ENCODE results near the gene ZWINT. TPM values are rescaled to one million over a fixed set of nuclear protein-coding genes. Genes with fewer than 3 reads are reported as not detected.

The ZWINT gene
- 10 to 100 TPM in 3 of 8 experiments, 1 to 10 TPM in 5; 2.3 to 54.0 (median 4.1) TPM for total RNA-seq

GRCh38 chr10:56360967-56361612 lies at the start of gene ZWINT:
ZWINT (minus strand) TSS chr10:56361259; CDS start chr10:56361236, 23 bp downstream.
- Histone ChIP-seq H3K4me3 (peak within 1 kb of the TSS; percentile 43 to 51 (median 49)), H3K4me1 (replicated peaks in 1 of 2) (peaks cover 0 to 5% of the 10 kb centered on the region in 2 donors), H3K27ac (peak within 1 kb of the TSS in 1 of 2 donors; percentile 6)
- ATAC-seq (replicated peaks in 6 of 8), result peak; percentile 98 to 99 (median 98)
- in situ Hi-C loops (cut with MboI; ENCODE audit: low pct_unique_long_range_greater_than_20kb in 2 of 9, low sequenced_read_pairs in 9 of 9, unreplicated experiment in 9 of 9), result no loop called here
- WGBS, 10 experiments, result 0 to 2% (median 0%) methylated on average over 3 to 27 of the region's 44 CpGs; no CpG with 5 or more reads in 2 of the 10 experiments

- Histone ChIP-seq H3K4me1 (replicated peaks in 1 of 2) (no peaks in the 10 kb centered on the region), H3K4me3 (no peak overlapping the region), H3K27ac (no peak overlapping the region)
- ATAC-seq (replicated peaks in 6 of 8), result no peak
- in situ Hi-C loops (cut with MboI; ENCODE audit: low pct_unique_long_range_greater_than_20kb in 2 of 9, low sequenced_read_pairs in 9 of 9, unreplicated experiment in 9 of 9), result no loop called here
These were observed 22.7 kb upstream of the ZWINT start for GRCh38 chr10:56383806-56384205.

GRCh38 chr10:56370217-56371113 lies 9.4 kb upstream of the ZWINT start:
- in situ Hi-C loops (cut with MboI; ENCODE audit: low pct_unique_long_range_greater_than_20kb in 2 of 9, low sequenced_read_pairs in 9 of 9, unreplicated experiment in 9 of 9), result no loop called here
- Histone ChIP-seq H3K4me3 (no peak overlapping the region), H3K27ac (no peak overlapping the region), H3K4me1 (replicated peaks in 1 of 2) (no peaks in the 10 kb centered on the region)
- ATAC-seq (replicated peaks in 6 of 8), result no peak
- 28 to 100% (median 78%) methylated on average over 1 to 7 of the region's 7 CpGs for WGBS, 10 experiments

- peak overlapping the region; percentile 43 to 51 (median 49) for H3K4me3 ChIP-seq
- in situ Hi-C loops (cut with MboI; ENCODE audit: low pct_unique_long_range_greater_than_20kb in 2 of 9, low sequenced_read_pairs in 9 of 9, unreplicated experiment in 9 of 9), result no loop called here
- ATAC-seq (replicated peaks in 6 of 8), result peak in 1 of 8 experiments; percentile 0
- 0 to 80% (median 0%) methylated on average over 1 to 4 of the region's 6 CpGs; no CpG with 5 or more reads in 1 of the 10 experiments for WGBS, 10 experiments
- H3K4me1 ChIP-seq (replicated peaks in 1 of 2), result peaks cover 0 to 5% of the 10 kb centered on the region in 2 donors
- H3K27ac ChIP-seq, result no peak overlapping the region
These were observed 484 bp downstream of the ZWINT start for GRCh38 chr10:56360583-56360966.

- Histone ChIP-seq H3K4me1 (replicated peaks in 1 of 2) (peaks cover 0 to 5% of the 10 kb centered on the region in 2 donors), H3K27ac (no peak overlapping the region), H3K4me3 (no peak overlapping the region)
- no peak for ATAC-seq (replicated peaks in 6 of 8)
- 83 to 100% (median 91%) methylated on average over 1 to 4 of the region's 4 CpGs; no CpG with 5 or more reads in 6 of the 10 experiments for WGBS, 10 experiments
- in situ Hi-C loops (cut with MboI; ENCODE audit: low pct_unique_long_range_greater_than_20kb in 2 of 9, low sequenced_read_pairs in 9 of 9, unreplicated experiment in 9 of 9), result no loop called here
These were observed 1.2 kb downstream of the ZWINT start for GRCh38 chr10:56359837-56360236.

- Histone ChIP-seq H3K27ac (no peak overlapping the region), H3K4me3 (no peak overlapping the region), H3K4me1 (replicated peaks in 1 of 2) (peaks cover 0 to 5% of the 10 kb centered on the region in 2 donors)
- in situ Hi-C loops (cut with MboI; ENCODE audit: low pct_unique_long_range_greater_than_20kb in 2 of 9, low sequenced_read_pairs in 9 of 9, unreplicated experiment in 9 of 9), result no loop called here
- no peak for ATAC-seq (replicated peaks in 6 of 8)
These were observed 4.0 kb downstream of the ZWINT start for GRCh38 chr10:56357018-56357417.

- Histone ChIP-seq H3K27ac (no peak overlapping the region), H3K4me1 (replicated peaks in 1 of 2) (no peaks in the 10 kb centered on the region), H3K4me3 (no peak overlapping the region)
- WGBS, 10 experiments, result 60 to 100% (median 95%) methylated on average over 1 to 16 of the region's 20 CpGs
- no peak for ATAC-seq (replicated peaks in 6 of 8)
- in situ Hi-C loops (cut with MboI; ENCODE audit: low pct_unique_long_range_greater_than_20kb in 2 of 9, low sequenced_read_pairs in 9 of 9, unreplicated experiment in 9 of 9), result no loop called here
These were observed 9.0 kb downstream of the ZWINT start for GRCh38 chr10:56351909-56352630.

- in situ Hi-C loops (cut with MboI; ENCODE audit: low pct_unique_long_range_greater_than_20kb in 2 of 9, low sequenced_read_pairs in 9 of 9, unreplicated experiment in 9 of 9), result no loop called here
- H3K4me1 ChIP-seq (replicated peaks in 1 of 2), result no peaks in the 10 kb centered on the region
- ATAC-seq (replicated peaks in 6 of 8), result no peak
These were observed 11.4 kb downstream of the ZWINT start for GRCh38 chr10:56349611-56350010.

GRCh38 chr10:56348101-56348500 lies 13.0 kb downstream of the ZWINT start:
- Histone ChIP-seq H3K4me3 (no peak overlapping the region), H3K27ac (no peak overlapping the region), H3K4me1 (replicated peaks in 1 of 2) (no peaks in the 10 kb centered on the region)
- in situ Hi-C loops (cut with MboI; ENCODE audit: low pct_unique_long_range_greater_than_20kb in 2 of 9, low sequenced_read_pairs in 9 of 9, unreplicated experiment in 9 of 9), result no loop called here
- ATAC-seq (replicated peaks in 6 of 8), result no peak
- 62 to 100% (median 87%) methylated on average over 2 to 3 of the region's 3 CpGs; no CpG with 5 or more reads in 2 of the 10 experiments for WGBS, 10 experiments

More at GRCh38 chr10:56349611-56350010, 11.4 kb downstream of the ZWINT start:
- H3K27ac ChIP-seq, result no peak overlapping the region
- H3K4me3 ChIP-seq, result no peak overlapping the region
- WGBS, 10 experiments, result 50 to 100% (median 100%) methylated on average over 1 of the region's 1 CpG; no CpG with 5 or more reads in 2 of the 10 experiments

GRCh38 chr10:56346845-56347415 lies 14.1 kb downstream of the ZWINT start:
- Histone ChIP-seq H3K4me3 (no peak overlapping the region), H3K27ac (no peak overlapping the region), H3K4me1 (replicated peaks in 1 of 2) (no peaks in the 10 kb centered on the region)
- in situ Hi-C loops (cut with MboI; ENCODE audit: low pct_unique_long_range_greater_than_20kb in 2 of 9, low sequenced_read_pairs in 9 of 9, unreplicated experiment in 9 of 9), result no loop called here
- ATAC-seq (replicated peaks in 6 of 8), result no peak

GRCh38 chr10:56341612-56342011 lies 19.4 kb downstream of the ZWINT start:
- no peak for ATAC-seq (replicated peaks in 6 of 8)
- H3K4me1 ChIP-seq (replicated peaks in 1 of 2), result no peaks in the 10 kb centered on the region
- in situ Hi-C loops (cut with MboI; ENCODE audit: low pct_unique_long_range_greater_than_20kb in 2 of 9, low sequenced_read_pairs in 9 of 9, unreplicated experiment in 9 of 9), result no loop called here
- no peak overlapping the region for H3K4me3 ChIP-seq
- 17 to 100% (median 74%) methylated on average over 1 of the region's 1 CpG for WGBS, 10 experiments
- no peak overlapping the region for H3K27ac ChIP-seq

GRCh38 chr10:56329961-56330360 lies 31.1 kb downstream of the ZWINT start:
- no peak for ATAC-seq (replicated peaks in 6 of 8)
- WGBS, 10 experiments, result 20 to 100% (median 92%) methylated on average over 1 to 2 of the region's 2 CpGs; no CpG with 5 or more reads in 1 of the 10 experiments
- Histone ChIP-seq H3K4me3 (no peak overlapping the region), H3K27ac (no peak overlapping the region), H3K4me1 (replicated peaks in 1 of 2) (no peaks in the 10 kb centered on the region)
- in situ Hi-C loops (cut with MboI; ENCODE audit: low pct_unique_long_range_greater_than_20kb in 2 of 9, low sequenced_read_pairs in 9 of 9, unreplicated experiment in 9 of 9), result no loop called here

- Histone ChIP-seq H3K4me1 (replicated peaks in 1 of 2) (no peaks in the 10 kb centered on the region), H3K4me3 (no peak overlapping the region), H3K27ac (no peak overlapping the region)
- ATAC-seq (replicated peaks in 6 of 8), result no peak
- 0 to 88% (median 50%) methylated on average over 1 to 3 of the region's 3 CpGs; no CpG with 5 or more reads in 1 of the 10 experiments for WGBS, 10 experiments
- in situ Hi-C loops (cut with MboI; ENCODE audit: low pct_unique_long_range_greater_than_20kb in 2 of 9, low sequenced_read_pairs in 9 of 9, unreplicated experiment in 9 of 9), result no loop called here
These were observed 33.9 kb downstream of the ZWINT start for GRCh38 chr10:56327118-56327517.

All from motor neuron (in vitro differentiated cells).